Activated T-cell treated with anti-CD3 and anti-CD28 coated beads, Interleukin-2, amount 50 U/mL, for 4 hours (primary cell): Measurements from ENCODE around the gene KBTBD13. TPM values are rescaled to one million over a fixed set of nuclear protein-coding genes. Genes with fewer than 3 reads are reported as not detected.
"Not testable (repeated sequence)": the region's sequence is repeated elsewhere in the genome, so short reads cannot be mapped to it uniquely, and the experiment has no call there.

Experiments used
- ATAC-seq, 2 donors: fragments of 200-7000 bp; cut with Tn5 transposase; one replicate each; pipeline ENCODE4 v1.10.0; 2021
- DNase-seq: peaks from one replicate; pipeline ENCODE4 v3.0.0-alpha.2; 2020
- H3K27me3 Mint-ChIP-seq: one replicate; pipeline ENCODE4 v1.8.0; 2021; ENCODE audit warnings: low read depth, mixed read lengths
- H3K36me3 Mint-ChIP-seq: one replicate; pipeline ENCODE4 v1.8.0; 2022; ENCODE audit warnings: mixed read lengths; ENCODE audit not compliant: insufficient read depth
- H3K4me1 Mint-ChIP-seq: one replicate; pipeline ENCODE4 v1.8.0; 2021; ENCODE audit warnings: low read depth, mixed read lengths
- H3K4me3 Mint-ChIP-seq: one replicate; pipeline ENCODE4 v1.8.0; 2021; ENCODE audit warnings: mild to moderate bottlenecking, moderate library complexity, mixed read lengths
- H3K9me3 Mint-ChIP-seq: one replicate; pipeline ENCODE4 v1.8.0; 2021; ENCODE audit warnings: mixed read lengths
- total RNA-seq, 3 donors: library from RNA; stranded (reverse); gene quantifications; one replicate each; pipeline ENCODE4 v1.2.1, GENCODE V29; 2021

The KBTBD13 gene
- total RNA-seq, 3 donors from 2014 or later: not detected

GRCh38 chr15:65042776-65043327 is 33.7 kb upstream of the KBTBD13 start:
- Mint-ChIP-seq H3K36me3 (no peaks in the 10 kb centered on the region), H3K27me3 (peaks cover 12% of the 10 kb centered on the region), H3K4me1 (no peaks in the 10 kb centered on the region), H3K9me3 (no peaks in the 10 kb centered on the region), H3K4me3 (no peak overlapping the region)
- DNase-seq: no peak
- no peak for ATAC-seq

- not testable (repeated sequence) for ATAC-seq, DNase-seq, H3K4me3 Mint-ChIP-seq, H3K4me1 Mint-ChIP-seq, H3K9me3 Mint-ChIP-seq, H3K36me3 Mint-ChIP-seq
- peaks cover 12% of the 10 kb centered on the region for H3K27me3 Mint-ChIP-seq
Measured at GRCh38 chr15:65044218-65044617, 32.3 kb upstream of the KBTBD13 start.

- no peak for DNase-seq
- Mint-ChIP-seq H3K36me3 (no peaks in the 10 kb centered on the region), H3K4me1 (peaks cover 10% of the 10 kb centered on the region), H3K9me3 (no peaks in the 10 kb centered on the region), H3K4me3 (no peak within 1 kb of the TSS), H3K27me3 (peaks cover 12% of the 10 kb centered on the region)
- ATAC-seq: no peak
Measured at GRCh38 chr15:65044724-65045481, 31.6 kb upstream of the KBTBD13 start, which contains the start of gene SLC51B. SLC51B (plus strand) TSS chr15:65045387; CDS start chr15:65050005, 4,618 bp downstream.

GRCh38 chr15:65048241-65048640 is 28.3 kb upstream of the KBTBD13 start:
- no peak for DNase-seq
- H3K36me3 Mint-ChIP-seq: no peaks in the 10 kb centered on the region
- ATAC-seq: no peak
- H3K9me3 Mint-ChIP-seq: no peaks in the 10 kb centered on the region
- no peak overlapping the region for H3K4me3 Mint-ChIP-seq
- peaks cover 17% of the 10 kb centered on the region for H3K4me1 Mint-ChIP-seq
- H3K27me3 Mint-ChIP-seq: peaks cover 5% of the 10 kb centered on the region

- ATAC-seq (peak; percentile 98), DNase-seq (peak; percentile 88)
- H3K9me3 Mint-ChIP-seq: no peaks in the 10 kb centered on the region
- no peaks in the 10 kb centered on the region for H3K36me3 Mint-ChIP-seq
- no peaks in the 10 kb centered on the region for H3K27me3 Mint-ChIP-seq
- peaks cover 17% of the 10 kb centered on the region for H3K4me1 Mint-ChIP-seq
- peak overlapping the region; percentile 64 for H3K4me3 Mint-ChIP-seq
Measured at GRCh38 chr15:65049418-65049840, 27.1 kb upstream of the KBTBD13 start.

- H3K36me3 Mint-ChIP-seq: no peaks in the 10 kb centered on the region
- H3K4me1 Mint-ChIP-seq: peaks cover 17% of the 10 kb centered on the region
- ATAC-seq (no peak), DNase-seq (no peak)
- no peaks in the 10 kb centered on the region for H3K9me3 Mint-ChIP-seq
- peak overlapping the region; percentile 64 for H3K4me3 Mint-ChIP-seq
- H3K27me3 Mint-ChIP-seq: no peaks in the 10 kb centered on the region
Measured at GRCh38 chr15:65050270-65050669, 26.3 kb upstream of the KBTBD13 start.

- Mint-ChIP-seq H3K9me3 (no peaks in the 10 kb centered on the region), H3K36me3 (no peaks in the 10 kb centered on the region), H3K4me3 (no peak overlapping the region), H3K4me1 (peaks cover 18% of the 10 kb centered on the region), H3K27me3 (no peaks in the 10 kb centered on the region)
- DNase-seq (no peak), ATAC-seq (no peak)
Measured at GRCh38 chr15:65051266-65051665, 25.3 kb upstream of the KBTBD13 start.

- DNase-seq (no peak), ATAC-seq (no peak)
- Mint-ChIP-seq H3K9me3 (no peaks in the 10 kb centered on the region), H3K36me3 (no peaks in the 10 kb centered on the region), H3K4me3 (no peak overlapping the region), H3K27me3 (peaks cover 2% of the 10 kb centered on the region), H3K4me1 (peaks cover 18% of the 10 kb centered on the region)
Measured at GRCh38 chr15:65052956-65053355, 23.6 kb upstream of the KBTBD13 start.

- H3K9me3 Mint-ChIP-seq: no peaks in the 10 kb centered on the region
- H3K4me3 Mint-ChIP-seq: no peak overlapping the region
- DNase-seq (peak; percentile 43), ATAC-seq (peak; percentile 22 to 41)
- peaks cover 2% of the 10 kb centered on the region for H3K27me3 Mint-ChIP-seq
- H3K4me1 Mint-ChIP-seq: peaks cover 12% of the 10 kb centered on the region
- H3K36me3 Mint-ChIP-seq: no peaks in the 10 kb centered on the region
Measured at GRCh38 chr15:65054333-65055200, 22.0 kb upstream of the KBTBD13 start.

- ATAC-seq (no peak), DNase-seq (no peak)
- no peak overlapping the region for H3K4me3 Mint-ChIP-seq
- no peaks in the 10 kb centered on the region for H3K36me3 Mint-ChIP-seq
- no peaks in the 10 kb centered on the region for H3K9me3 Mint-ChIP-seq
- peaks cover 2% of the 10 kb centered on the region for H3K27me3 Mint-ChIP-seq
- H3K4me1 Mint-ChIP-seq: peaks cover 4% of the 10 kb centered on the region
Measured at GRCh38 chr15:65055201-65055870, 21.2 kb upstream of the KBTBD13 start.

- no peaks in the 10 kb centered on the region for H3K36me3 Mint-ChIP-seq
Measured at GRCh38 chr15:65056106-65056505, 20.4 kb upstream of the KBTBD13 start.

GRCh38 chr15:65056868-65057548 is 19.5 kb upstream of the KBTBD13 start:
- DNase-seq (no peak), ATAC-seq (no peak)
- no peak overlapping the region for H3K4me3 Mint-ChIP-seq
- H3K36me3 Mint-ChIP-seq: no peaks in the 10 kb centered on the region
- H3K4me1 Mint-ChIP-seq: peaks cover 1% of the 10 kb centered on the region
- H3K27me3 Mint-ChIP-seq: peaks cover 2% of the 10 kb centered on the region
- H3K9me3 Mint-ChIP-seq: no peaks in the 10 kb centered on the region

More at GRCh38 chr15:65056106-65056505, 20.4 kb upstream of the KBTBD13 start:
- Mint-ChIP-seq H3K4me1 (peaks cover 2% of the 10 kb centered on the region), H3K4me3 (no peak overlapping the region), H3K9me3 (no peaks in the 10 kb centered on the region), H3K27me3 (peaks cover 2% of the 10 kb centered on the region)
- DNase-seq: no peak
- ATAC-seq: no peak

GRCh38 chr15:65057549-65057940 is 19.0 kb upstream of the KBTBD13 start:
- no peaks in the 10 kb centered on the region for H3K36me3 Mint-ChIP-seq
- H3K4me3 Mint-ChIP-seq: no peak overlapping the region
- ATAC-seq (no peak), DNase-seq (no peak)
- peaks cover 1% of the 10 kb centered on the region for H3K4me1 Mint-ChIP-seq
- no peaks in the 10 kb centered on the region for H3K9me3 Mint-ChIP-seq
- peaks cover 2% of the 10 kb centered on the region for H3K27me3 Mint-ChIP-seq
